NCI-H526 treated with DMSO at 0.1 percent for 48 hours (cell line): ENCODE results near the gene TCEAL9.
"Not testable (repeated sequence)": the region's sequence is repeated elsewhere in the genome, so short reads cannot be mapped to it uniquely, and the experiment has no call there.

ENCODE experiments used
- DNase-seq: peaks from one replicate; lab custom pipeline; 2025; lab: John Stamatoyannopoulos, UW

Gene TCEAL9

GRCh38 chrX:103373581-103373980, 17.3 kb downstream of the TCEAL9 start:
- no peak for DNase-seq

DNA sequence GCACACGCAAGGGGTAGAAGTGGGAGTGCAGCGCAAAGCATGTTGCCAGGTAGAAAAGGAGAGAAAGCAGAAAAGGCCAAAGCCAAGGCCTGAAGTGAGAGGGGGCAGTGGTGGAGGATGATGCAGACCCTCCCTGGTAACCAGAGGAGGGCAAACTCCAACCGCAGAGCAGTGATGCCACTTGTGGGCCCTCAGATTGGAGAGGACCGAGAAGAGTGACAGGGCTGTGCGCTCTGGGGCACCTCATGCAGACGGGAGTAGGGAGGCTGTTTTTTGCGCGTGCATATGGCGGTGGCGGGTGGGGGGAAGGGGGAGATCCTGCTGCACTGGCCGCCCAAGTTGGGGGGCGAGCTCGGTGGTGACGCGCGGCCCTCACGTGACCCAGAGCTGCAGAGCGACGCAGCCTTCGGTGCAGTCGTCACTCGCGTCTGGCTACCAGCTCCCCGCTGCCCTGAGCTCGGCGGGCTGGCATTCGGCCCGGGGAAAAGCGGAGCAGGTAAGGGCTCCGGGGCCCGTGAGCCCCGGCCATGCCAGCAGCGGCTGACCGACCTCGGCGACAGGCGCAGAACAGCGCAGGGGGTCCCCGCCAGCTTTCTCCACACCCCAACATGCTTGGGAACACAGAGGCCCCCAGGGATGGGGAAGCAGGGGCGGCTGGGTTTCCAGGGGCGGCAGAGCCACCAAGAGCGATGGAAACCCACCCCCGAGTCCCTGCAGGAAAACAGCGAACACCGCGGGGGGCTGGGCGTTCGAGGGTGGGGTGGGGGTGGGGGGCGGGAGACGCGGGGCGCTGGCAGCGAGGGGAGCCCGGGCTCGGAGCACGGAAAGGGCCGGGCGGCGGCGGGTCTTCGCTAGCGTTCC, 20.0 kb downstream of the TCEAL9 start, which contains the start of gene BEX3:
Gene BEX3, plus strand, starts transcription at position 421 of the 861 bp plus-strand sequence. CDS start 984 bp downstream, outside the sequence.
- DNase-seq: peak; percentile 22

- peak; percentile 2 for DNase-seq
Observed at GRCh38 chrX:103376979-103377324, 20.6 kb downstream of the TCEAL9 start.

- DNase-seq: no peak
Observed at GRCh38 chrX:103378990-103379389, 22.7 kb downstream of the TCEAL9 start.

DNA sequence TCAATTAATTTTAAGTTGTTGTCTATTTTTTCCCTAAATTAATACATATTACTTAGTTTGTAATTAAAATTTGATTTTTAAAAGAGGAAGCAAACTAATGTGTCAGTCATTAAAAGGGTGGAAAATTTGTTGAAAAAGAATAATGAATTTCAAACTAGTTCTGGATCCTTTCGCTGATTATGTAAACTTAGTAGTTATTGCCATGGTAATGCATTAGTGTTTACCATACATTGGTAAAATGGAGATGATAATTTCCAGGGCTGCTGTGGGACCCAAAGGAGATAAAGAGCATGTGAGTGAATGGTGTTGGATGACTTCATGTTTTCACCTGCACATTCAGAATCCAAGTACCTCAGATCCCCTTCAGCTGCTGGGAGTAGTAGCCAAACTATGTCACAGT, 26.6 kb downstream of the TCEAL9 start:
- DNase-seq: no peak

DNA sequence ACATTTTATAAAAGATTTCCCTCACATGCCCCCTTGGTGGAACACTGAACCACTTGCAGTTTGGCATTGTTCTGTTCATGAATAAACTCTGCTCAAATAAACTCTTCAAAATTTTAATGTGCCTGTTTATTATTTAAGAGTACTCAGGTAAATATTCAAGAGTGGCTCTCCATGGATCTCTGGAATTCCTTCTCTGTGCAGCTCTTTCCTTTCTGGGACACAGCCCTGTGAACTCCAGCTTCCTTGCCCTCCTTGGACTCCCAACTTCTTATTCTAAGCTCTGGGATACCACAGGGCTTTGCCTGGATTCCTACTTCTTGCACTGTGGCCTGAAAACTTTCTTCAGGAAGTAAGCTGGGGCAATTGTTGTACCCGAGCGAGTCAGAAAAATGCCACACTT, 28.4 kb downstream of the TCEAL9 start:
- no peak for DNase-seq

GRCh38 chrX:103385283-103385830, 29.1 kb downstream of the TCEAL9 start:
- not testable (repeated sequence) for DNase-seq

- no peak for DNase-seq
Observed at GRCh38 chrX:103386332-103386731, 30.0 kb downstream of the TCEAL9 start.

GRCh38 chrX:103393487-103393886, 37.2 kb downstream of the TCEAL9 start:
- no peak for DNase-seq

- no peak for DNase-seq
Observed at GRCh38 chrX:103396186-103396585, 39.9 kb downstream of the TCEAL9 start.

- no peak for DNase-seq
Observed at GRCh38 chrX:103396660-103397059, 40.4 kb downstream of the TCEAL9 start.

GRCh38 chrX:103397707-103398106, 41.4 kb downstream of the TCEAL9 start:
- no peak for DNase-seq

GRCh38 chrX:103398421-103398864, 42.1 kb downstream of the TCEAL9 start:
- no peak for DNase-seq

DNA sequence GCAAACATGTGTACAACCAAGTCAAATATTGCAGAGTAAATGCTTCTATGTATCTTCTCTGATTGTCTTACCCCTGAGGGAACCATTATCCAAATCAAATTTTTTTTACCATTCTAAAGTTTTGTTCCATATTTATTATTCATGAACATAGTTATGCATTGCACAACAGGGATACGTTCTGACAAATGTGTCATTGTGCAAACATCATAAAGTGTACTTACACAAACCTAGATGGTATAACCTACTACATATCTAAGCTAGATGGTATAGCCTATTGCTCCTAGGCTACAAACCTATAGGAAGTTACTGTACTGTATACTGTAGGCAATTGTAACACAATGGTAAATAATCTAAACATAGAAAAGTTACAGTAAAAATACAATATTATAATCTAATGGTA, 43.4 kb downstream of the TCEAL9 start:
- peak; percentile 1 for DNase-seq

- no peak for DNase-seq
Observed at GRCh38 chrX:103400931-103401330, 44.6 kb downstream of the TCEAL9 start.

DNA sequence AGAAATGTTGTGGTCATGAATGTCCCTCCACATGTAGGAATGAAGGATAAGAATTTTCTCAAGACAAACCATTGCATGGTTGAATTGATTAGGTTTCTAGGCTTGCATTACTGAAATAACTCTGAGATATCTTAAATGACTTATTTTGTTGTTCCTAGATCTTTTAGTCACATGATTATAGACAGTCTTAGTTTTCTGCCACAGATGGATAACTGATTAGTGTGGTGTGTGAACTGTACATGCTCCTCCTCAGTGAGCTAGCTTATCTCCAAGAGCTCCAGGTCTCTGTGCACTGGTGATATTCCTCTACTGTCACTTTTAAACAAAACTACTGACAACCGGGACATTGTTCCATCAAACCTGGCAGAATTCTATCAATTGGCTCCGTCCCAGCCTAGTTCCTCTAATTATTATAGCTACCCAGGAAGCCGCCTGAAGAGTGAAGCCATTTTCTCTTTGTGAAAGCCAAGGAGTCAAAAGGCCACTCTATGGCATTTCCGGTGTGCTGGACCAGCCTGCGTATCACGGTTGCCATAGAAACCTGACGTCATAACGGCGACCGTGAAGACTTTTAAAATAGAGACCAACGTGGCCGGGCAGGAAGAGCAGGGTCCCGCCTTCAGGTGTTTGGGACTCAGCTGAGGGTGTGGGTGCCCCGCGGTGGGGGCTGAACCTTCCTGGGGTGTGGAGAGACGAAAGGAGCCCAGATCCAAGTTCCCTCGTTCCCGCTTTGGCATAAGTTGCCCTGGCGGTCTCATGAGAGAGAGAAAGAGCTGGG, 48.1 kb downstream of the TCEAL9 start:
- DNase-seq: peak; percentile 15

- no peak for DNase-seq
Observed at GRCh38 chrX:103405009-103405333, 48.7 kb downstream of the TCEAL9 start.

GRCh38 chrX:103406256-103406655, 50.0 kb downstream of the TCEAL9 start:
- DNase-seq: no peak

- DNase-seq: no peak
Observed at GRCh38 chrX:103407776-103408175, 51.5 kb downstream of the TCEAL9 start.
